ENCODE data around the gene EGLN3. TPM values are rescaled to one million over a fixed set of nuclear protein-coding genes. Genes with fewer than 3 reads are reported as not detected.

Gene EGLN3
- total and polyA plus RNA-seq, 10 of the 15 experiments (the other 5 are each of a cell fraction or from before 2014, with no cell fraction given), result 0.42 to 8.1 (median 2.0) TPM

DNA sequence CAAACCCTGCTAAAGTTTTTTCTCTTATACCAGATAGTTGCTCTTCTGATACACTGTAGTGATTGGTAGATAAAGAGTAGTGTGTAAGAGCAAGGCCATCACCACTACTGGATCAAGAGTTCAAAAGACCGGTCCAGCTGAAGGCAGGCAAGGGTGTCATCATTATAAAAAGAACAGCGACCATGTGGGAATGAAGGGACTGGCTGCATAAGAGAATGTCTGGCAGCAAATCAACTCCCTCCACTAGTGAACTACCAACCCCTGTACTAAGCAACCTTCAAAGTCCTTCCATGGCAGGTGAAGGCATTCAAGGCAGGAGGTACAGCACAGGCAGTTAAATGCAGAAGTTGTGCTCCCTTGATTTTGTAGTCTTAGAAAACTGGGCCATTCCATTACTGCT lies 53.5 kb downstream of the EGLN3 start (continued):
- TF ChIP-seq, protein P1, sequence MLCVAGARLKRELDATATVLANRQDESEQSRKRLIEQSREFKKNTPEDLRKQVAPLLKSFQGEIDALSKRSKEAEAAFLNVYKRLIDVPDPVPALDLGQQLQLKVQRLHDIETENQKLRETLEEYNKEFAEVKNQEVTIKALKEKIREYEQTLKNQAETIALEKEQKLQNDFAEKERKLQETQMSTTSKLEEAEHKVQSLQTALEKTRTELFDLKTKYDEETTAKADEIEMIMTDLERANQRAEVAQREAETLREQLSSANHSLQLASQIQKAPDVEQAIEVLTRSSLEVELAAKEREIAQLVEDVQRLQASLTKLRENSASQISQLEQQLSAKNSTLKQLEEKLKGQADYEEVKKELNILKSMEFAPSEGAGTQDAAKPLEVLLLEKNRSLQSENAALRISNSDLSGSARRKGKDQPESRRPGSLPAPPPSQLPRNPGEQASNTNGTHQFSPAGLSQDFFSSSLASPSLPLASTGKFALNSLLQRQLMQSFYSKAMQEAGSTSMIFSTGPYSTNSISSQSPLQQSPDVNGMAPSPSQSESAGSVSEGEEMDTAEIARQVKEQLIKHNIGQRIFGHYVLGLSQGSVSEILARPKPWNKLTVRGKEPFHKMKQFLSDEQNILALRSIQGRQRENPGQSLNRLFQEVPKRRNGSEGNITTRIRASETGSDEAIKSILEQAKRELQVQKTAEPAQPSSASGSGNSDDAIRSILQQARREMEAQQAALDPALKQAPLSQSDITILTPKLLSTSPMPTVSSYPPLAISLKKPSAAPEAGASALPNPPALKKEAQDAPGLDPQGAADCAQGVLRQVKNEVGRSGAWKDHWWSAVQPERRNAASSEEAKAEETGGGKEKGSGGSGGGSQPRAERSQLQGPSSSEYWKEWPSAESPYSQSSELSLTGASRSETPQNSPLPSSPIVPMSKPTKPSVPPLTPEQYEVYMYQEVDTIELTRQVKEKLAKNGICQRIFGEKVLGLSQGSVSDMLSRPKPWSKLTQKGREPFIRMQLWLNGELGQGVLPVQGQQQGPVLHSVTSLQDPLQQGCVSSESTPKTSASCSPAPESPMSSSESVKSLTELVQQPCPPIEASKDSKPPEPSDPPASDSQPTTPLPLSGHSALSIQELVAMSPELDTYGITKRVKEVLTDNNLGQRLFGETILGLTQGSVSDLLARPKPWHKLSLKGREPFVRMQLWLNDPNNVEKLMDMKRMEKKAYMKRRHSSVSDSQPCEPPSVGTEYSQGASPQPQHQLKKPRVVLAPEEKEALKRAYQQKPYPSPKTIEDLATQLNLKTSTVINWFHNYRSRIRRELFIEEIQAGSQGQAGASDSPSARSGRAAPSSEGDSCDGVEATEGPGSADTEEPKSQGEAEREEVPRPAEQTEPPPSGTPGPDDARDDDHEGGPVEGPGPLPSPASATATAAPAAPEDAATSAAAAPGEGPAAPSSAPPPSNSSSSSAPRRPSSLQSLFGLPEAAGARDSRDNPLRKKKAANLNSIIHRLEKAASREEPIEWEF (IDR thresholded peaks at IDR 0.05; ENCODE audit: insufficient replicate concordance, low read depth, low read length), result no peak
- no peak for TF ChIP-seq ZNF207 (IDR thresholded peaks at IDR 0.05; ENCODE audit: borderline replicate concordance)
- TF ChIP-seq RELA (IDR thresholded peaks at IDR 0.05; ENCODE audit: borderline replicate concordance, partially characterized antibody), result no peak
- no peak for TF ChIP-seq STAT1 (conservative IDR thresholded peaks at IDR 0.05)

DNA sequence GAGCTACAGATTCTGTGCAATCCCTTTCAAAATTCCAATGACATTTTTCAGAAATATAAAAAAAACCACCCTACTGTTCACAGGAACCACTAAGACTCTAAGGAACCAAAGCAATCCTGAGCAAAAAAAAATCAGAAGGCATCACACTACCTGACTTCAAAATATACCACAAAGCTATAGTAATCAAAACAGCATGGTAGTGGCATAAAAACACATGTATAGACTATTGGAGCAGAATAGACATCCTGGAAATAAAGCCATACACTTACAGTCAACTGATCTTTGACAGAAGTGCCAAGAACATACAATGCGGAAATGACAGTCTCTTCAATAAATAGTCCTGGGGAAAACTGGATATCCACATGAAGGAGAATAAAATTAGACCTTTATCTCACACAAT lies 56.5 kb downstream of the EGLN3 start:
- in situ Hi-C loops (cut with MboI), result no loop called here
- FAIRE-seq (no peak), DNase-seq (ENCODE audit: low read depth, low spot score) (no peak), ATAC-seq (no peak)
- Histone ChIP-seq H3K9me3 (replicated peaks; ENCODE audit: control insufficient read depth, insufficient read depth, low read length) (peaks cover 1% of the 10 kb centered on the region; the same call in 1 of the 3 replicates), H4K20me1 (ENCODE audit: control insufficient read depth, insufficient read depth) (no peaks in the 10 kb centered on the region), H3K36me3 (ENCODE audit: control insufficient read depth in 2 of 2, insufficient read depth in 2 of 2, low read length in 1 of 2) (no peaks in the 10 kb centered on the region), H3K4me3 (no peak overlapping the region), H2AFZ (ENCODE audit: control insufficient read depth, low read depth, low read length) (no peak overlapping the region), H3K27ac (ENCODE audit: control insufficient read depth, insufficient read depth) (no peak overlapping the region), H3K4me2 (ENCODE audit: control insufficient read depth, insufficient read depth) (no peak overlapping the region), H3K9ac (ENCODE audit: control insufficient read depth, insufficient read depth, low read length) (no peak overlapping the region), H3K79me2 (ENCODE audit: control insufficient read depth, insufficient read depth, low read length) (no peaks in the 10 kb centered on the region), H3K27me3 (replicated peaks in 1 of 2; ENCODE audit: control insufficient read depth in 2 of 2, insufficient read depth in 2 of 2, low read length in 1 of 2) (no peaks in the 10 kb centered on the region), H3K4me1 (ENCODE audit: control insufficient read depth, insufficient read depth, low read length) (no peaks in the 10 kb centered on the region)
- ChIA-PET SMC1A (ENCODE audit: uncharacterized antibody, unreplicated experiment) (interaction anchor here (1.6 kb wide), 1 partner anchor 164 kb away, joined by 4 read pairs; no protein-coding TSS in a partner anchor), RAD21 (ENCODE audit: unreplicated experiment) (no interaction called here), CTCF (interaction anchor here (0.9 to 1.2 kb wide), 2 partner anchors 14 to 24 kb away, joined by 3 to 4 read pairs; no protein-coding TSS in a partner anchor), POLR2A (no interaction called here)
- WGBS (ENCODE audit: insufficient coverage, insufficient replicate concordance, low lambda C conversion rate, missing lambda C conversion rate), result 100% methylated on average over 1 of the region's 1 CpG
- no peak for TF ChIP-seq FOXK2 (IDR thresholded peaks at IDR 0.05)
- TF ChIP-seq MYB (IDR thresholded peaks at IDR 0.05; ENCODE audit: borderline replicate concordance, low read depth, low read length), result no peak
- TF ChIP-seq, protein P2, sequence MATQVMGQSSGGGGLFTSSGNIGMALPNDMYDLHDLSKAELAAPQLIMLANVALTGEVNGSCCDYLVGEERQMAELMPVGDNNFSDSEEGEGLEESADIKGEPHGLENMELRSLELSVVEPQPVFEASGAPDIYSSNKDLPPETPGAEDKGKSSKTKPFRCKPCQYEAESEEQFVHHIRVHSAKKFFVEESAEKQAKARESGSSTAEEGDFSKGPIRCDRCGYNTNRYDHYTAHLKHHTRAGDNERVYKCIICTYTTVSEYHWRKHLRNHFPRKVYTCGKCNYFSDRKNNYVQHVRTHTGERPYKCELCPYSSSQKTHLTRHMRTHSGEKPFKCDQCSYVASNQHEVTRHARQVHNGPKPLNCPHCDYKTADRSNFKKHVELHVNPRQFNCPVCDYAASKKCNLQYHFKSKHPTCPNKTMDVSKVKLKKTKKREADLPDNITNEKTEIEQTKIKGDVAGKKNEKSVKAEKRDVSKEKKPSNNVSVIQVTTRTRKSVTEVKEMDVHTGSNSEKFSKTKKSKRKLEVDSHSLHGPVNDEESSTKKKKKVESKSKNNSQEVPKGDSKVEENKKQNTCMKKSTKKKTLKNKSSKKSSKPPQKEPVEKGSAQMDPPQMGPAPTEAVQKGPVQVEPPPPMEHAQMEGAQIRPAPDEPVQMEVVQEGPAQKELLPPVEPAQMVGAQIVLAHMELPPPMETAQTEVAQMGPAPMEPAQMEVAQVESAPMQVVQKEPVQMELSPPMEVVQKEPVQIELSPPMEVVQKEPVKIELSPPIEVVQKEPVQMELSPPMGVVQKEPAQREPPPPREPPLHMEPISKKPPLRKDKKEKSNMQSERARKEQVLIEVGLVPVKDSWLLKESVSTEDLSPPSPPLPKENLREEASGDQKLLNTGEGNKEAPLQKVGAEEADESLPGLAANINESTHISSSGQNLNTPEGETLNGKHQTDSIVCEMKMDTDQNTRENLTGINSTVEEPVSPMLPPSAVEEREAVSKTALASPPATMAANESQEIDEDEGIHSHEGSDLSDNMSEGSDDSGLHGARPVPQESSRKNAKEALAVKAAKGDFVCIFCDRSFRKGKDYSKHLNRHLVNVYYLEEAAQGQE (IDR thresholded peaks at IDR 0.05; ENCODE audit: low read depth, low read length), result no peak
- TF ChIP-seq ETV6 (conservative IDR thresholded peaks at IDR 0.05 in 1 of 2, IDR thresholded peaks at IDR 0.05 in 1 of 2; ENCODE audit: borderline replicate concordance in 1 of 2, low read depth in 1 of 2), result no peak
- TF ChIP-seq SUPT20H (IDR thresholded peaks at IDR 0.05; ENCODE audit: borderline replicate concordance, control insufficient read depth, low read depth, low read length), result no peak
- no peak for TF ChIP-seq MTA3 (IDR thresholded peaks at IDR 0.05; ENCODE audit: borderline replicate concordance, low read length)
- no peak for TF ChIP-seq RELA (IDR thresholded peaks at IDR 0.05; ENCODE audit: borderline replicate concordance, partially characterized antibody)
- TF ChIP-seq EP300 (IDR thresholded peaks at IDR 0.05; ENCODE audit: borderline replicate concordance in 1 of 2, control insufficient read depth in 1 of 2, low read depth in 2 of 2, low read length in 2 of 2), result no peak
- BruUV-seq (replicated peaks), result no TSS peak
- intact Hi-C loops (cut with micrococcal nuclease; ENCODE audit: unreplicated experiment), result no loop called here

All from GM12878 (cell line).